ENCODE measurements around the gene GATA3.

- no peak for TF ChIP-seq GATA2 (IDR thresholded peaks at IDR 0.05; ENCODE audit: low read depth, low read length)
- TF ChIP-seq GATA3 (IDR thresholded peaks at IDR 0.05; ENCODE audit: low read depth, low read length), result no peak
These were observed 843 bp upstream of the GATA3 start for GRCh38 chr10:8053446-8054243.
